WTC11 (cell line): ENCODE measurements around the gene CYGB. TPM values are rescaled to one million over a fixed set of nuclear protein-coding genes. Genes with fewer than 3 reads are reported as not detected.
"Not testable (repeated sequence)": the region's sequence is repeated elsewhere in the genome, so short reads cannot be mapped to it uniquely, and the experiment has no call there.

ENCODE experiments used
- ATAC-seq: fragments of 200-7000 bp; cut with Tn5 transposase; 2 replicates; pipeline ENCODE4 v1.10.0; 2021; ENCODE audit warnings: mild to moderate bottlenecking, moderate library complexity
- CTCF ChIA-PET: fragments of 300-600 bp; sonication (Branson Sonifier 250); formaldehyde crosslinking; loops from one replicate; lab custom pipeline; 2021; ENCODE audit warnings: antibody characterized with exemption; lab: Charles Lee
- POLR2A ChIA-PET: fragments of 350-600 bp; sonication (Branson Sonifier 250); formaldehyde crosslinking; loops from one replicate; lab custom pipeline; 2021; ENCODE audit warnings: antibody characterized with exemption; lab: Charles Lee
- DNase-seq: peaks from one replicate; pipeline ENCODE4 v3.0.0; 2021; ENCODE audit warnings: low spot score
- H3K27ac Mint-ChIP-seq: 2 replicates; pipeline ENCODE4 v1.8.0; 2021; ENCODE audit warnings: mixed read lengths
- H3K27me3 Mint-ChIP-seq: 2 replicates; pipeline ENCODE4 v1.8.0; 2021; ENCODE audit warnings: low read depth, mild to moderate bottlenecking, moderate library complexity, mixed read lengths
- H3K36me3 Mint-ChIP-seq: 2 replicates; pipeline ENCODE4 v1.8.0; 2021; ENCODE audit warnings: mixed read lengths
- H3K4me1 Mint-ChIP-seq: 2 replicates; pipeline ENCODE4 v1.8.0; 2022; ENCODE audit warnings: mixed read lengths
- H3K4me3 Mint-ChIP-seq: 2 replicates; pipeline ENCODE4 v1.8.0; 2021; ENCODE audit warnings: mild to moderate bottlenecking, moderate library complexity, mixed read lengths
- H3K9me3 Mint-ChIP-seq: 2 replicates; pipeline ENCODE4 v1.8.0; 2021; ENCODE audit warnings: mixed read lengths
- AFF4 ChIP-seq: sonication (generic); formaldehyde crosslinking; IDR thresholded peaks from 2 replicates; pipeline ENCODE4 v1.8.1; 2023; ENCODE audit warnings: mild to moderate bottlenecking, missing genetic modification reagents, borderline replicate concordance
- CDX4 ChIP-seq: fragments of 250-450 bp; sonication (Bioruptor Pico); IDR thresholded peaks from 2 replicates; pipeline ENCODE4 v1.9.0; 2021; ENCODE audit warnings: moderate library complexity, mild to moderate bottlenecking, inconsistent platforms, borderline replicate concordance
- CTCF ChIP-seq: fragments of 200-600 bp; IDR thresholded peaks from 2 replicates; pipeline ENCODE4 v1.8.0; 2022; ENCODE audit warnings: antibody characterized with exemption
- ERG ChIP-seq: fragments of 250-450 bp; sonication (Bioruptor Pico); IDR thresholded peaks from 2 replicates; pipeline ENCODE4 v1.8.0; 2021; ENCODE audit warnings: mild to moderate bottlenecking
- GRHL2 ChIP-seq: fragments of 250-450 bp; sonication (Bioruptor Pico); IDR thresholded peaks from 2 replicates; pipeline ENCODE4 v1.8.0; 2022; ENCODE audit warnings: mild to moderate bottlenecking, moderate library complexity; ENCODE audit not compliant: insufficient replicate concordance, severe bottlenecking
- HMGA2 ChIP-seq: fragments of 250-450 bp; sonication (Bioruptor Pico); IDR thresholded peaks from 2 replicates; pipeline ENCODE4 v1.4.0; 2021; ENCODE audit warnings: mild to moderate bottlenecking, moderate library complexity
- PRRX2 ChIP-seq: fragments of 250-450 bp; sonication (Bioruptor Pico); IDR thresholded peaks from 2 replicates; pipeline ENCODE4 v1.8.0; 2021; ENCODE audit warnings: mild to moderate bottlenecking
- ZNF121 ChIP-seq: sonication (generic); formaldehyde crosslinking; IDR thresholded peaks from 2 replicates; pipeline ENCODE4 v1.8.0; 2023; ENCODE audit warnings: missing genetic modification reagents
- ZNF263 ChIP-seq: sonication (generic); formaldehyde crosslinking; IDR thresholded peaks from 2 replicates; pipeline ENCODE4 v1.8.1; 2022; ENCODE audit warnings: low read depth, mild to moderate bottlenecking, moderate library complexity, missing genetic modification reagents
- total RNA-seq: library from RNA; stranded (reverse); gene quantifications from 3 replicates; pipeline ENCODE4 v1.2.3, GENCODE V29; 2021

CYGB gene
- total RNA-seq, 1 experiment from 2014 or later, result 3.6 TPM

DNA sequence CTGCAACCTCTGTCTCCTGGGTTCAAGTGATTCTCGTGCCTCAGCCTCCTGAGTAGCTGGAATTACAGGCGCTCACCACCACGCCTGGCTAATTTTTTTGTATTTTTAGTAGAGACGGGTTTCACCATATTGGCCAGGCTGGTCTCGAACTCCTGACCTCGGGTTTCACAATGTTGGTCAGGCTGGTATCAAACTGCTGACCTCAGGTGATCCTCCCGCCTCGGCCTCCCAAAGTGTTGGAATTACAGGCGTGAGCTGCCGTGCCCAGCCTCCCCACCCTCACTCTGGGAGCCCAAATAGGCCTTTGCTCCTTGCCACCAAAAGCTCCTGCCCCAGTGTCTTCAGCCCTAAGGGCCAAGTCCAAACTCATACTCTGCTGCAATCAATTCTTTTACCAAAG lies 15.8 kb downstream of the CYGB start:
- H3K27ac Mint-ChIP-seq, H3K9me3 Mint-ChIP-seq, H3K4me3 Mint-ChIP-seq, POLR2A ChIA-PET, H3K36me3 Mint-ChIP-seq, DNase-seq, ATAC-seq: not testable (repeated sequence)
- CTCF ChIA-PET, result interaction anchor here (0.5 to 3.7 kb wide), 4 partner anchors 103 to 379 kb away, joined by 3 to 42 read pairs (median 28); no protein-coding TSS in a partner anchor
- peaks cover 24% of the 10 kb centered on the region for H3K27me3 Mint-ChIP-seq
- peaks cover 17% of the 10 kb centered on the region for H3K4me1 Mint-ChIP-seq

GRCh38 chr17:76521262-76521661 lies 16.2 kb downstream of the CYGB start:
- no peak for TF ChIP-seq AFF4 (CRISPR knock-in tag)
- no peak for TF ChIP-seq ERG (CRISPR knock-in tag)
- peaks cover 24% of the 10 kb centered on the region for H3K27me3 Mint-ChIP-seq
- peaks cover 17% of the 10 kb centered on the region for H3K4me1 Mint-ChIP-seq
- no peak for ATAC-seq
- DNase-seq, result no peak
- H3K4me3 Mint-ChIP-seq, result no peak overlapping the region
- H3K9me3 Mint-ChIP-seq, result no peaks in the 10 kb centered on the region
- 0 out of 2 replicates have a peak overlapping the region, but pooled peaks have one; percentile 74 for H3K27ac Mint-ChIP-seq
- CTCF ChIA-PET, result interaction anchor here (0.5 to 2.8 kb wide), 2 partner anchors 163 to 380 kb away, joined by 3 to 16 read pairs; no protein-coding TSS in a partner anchor
- POLR2A ChIA-PET, result no interaction called here
- no peaks in the 10 kb centered on the region for H3K36me3 Mint-ChIP-seq

DNA sequence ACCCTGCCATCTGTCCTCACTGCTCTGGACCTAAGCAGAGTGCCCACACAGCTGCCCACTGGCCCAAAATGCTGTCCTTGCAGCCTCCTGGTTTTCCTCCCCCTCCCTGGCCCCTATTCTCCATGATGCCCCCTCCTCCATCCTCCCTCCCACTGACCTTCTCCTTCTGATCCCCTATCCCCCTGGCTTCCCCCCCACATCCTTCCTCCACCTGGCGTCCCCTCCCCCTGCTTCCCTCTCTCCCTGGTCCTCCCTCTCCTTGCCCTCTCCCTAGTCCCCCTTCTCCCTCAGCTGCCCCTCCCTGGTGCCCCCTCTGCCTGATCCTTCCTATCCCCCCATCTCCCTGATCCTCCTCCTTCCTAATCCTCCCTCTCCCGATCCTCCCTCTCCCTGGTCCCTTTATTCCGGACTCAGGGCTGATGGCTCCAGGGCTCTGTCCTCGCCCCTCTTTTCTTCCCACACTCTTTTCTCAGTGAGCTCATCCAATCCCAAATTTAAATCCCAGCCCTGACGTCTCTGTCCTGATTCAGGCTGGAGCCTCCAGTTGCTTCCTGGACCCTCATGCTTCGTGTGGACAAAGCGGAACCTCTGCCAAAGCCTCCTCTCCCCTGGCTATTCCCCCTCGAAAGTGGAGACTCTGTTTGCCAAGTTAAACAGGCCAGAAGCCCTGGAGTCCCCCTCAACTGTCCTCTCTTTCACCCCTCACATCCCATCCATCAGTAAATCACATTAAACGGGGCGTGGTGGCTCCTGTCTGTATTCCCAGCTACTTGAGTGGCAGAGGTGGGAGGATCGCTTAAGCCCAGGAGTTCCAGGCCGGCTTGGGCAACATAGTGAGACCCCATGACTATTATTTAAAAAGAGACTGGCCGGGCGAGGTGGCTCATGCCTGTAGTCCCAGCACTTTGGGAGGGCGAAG lies 18.2 kb downstream of the CYGB start:
- DNase-seq, result no peak
- ATAC-seq, result no peak
- TF ChIP-seq CTCF (no peak), ZNF121 (CRISPR knock-in tag) (peak; percentile 67; the same call in 1 of the 2 replicates), CDX4 (CRISPR knock-in tag) (no peak), PRRX2 (CRISPR knock-in tag) (no peak), HMGA2 (no peak), GRHL2 (CRISPR knock-in tag) (no peak), ZNF263 (peak; percentile 54; the same call in 1 of the 2 replicates)
- Mint-ChIP-seq H3K27ac (no peak overlapping the region), H3K27me3 (peaks cover 20% of the 10 kb centered on the region), H3K36me3 (no peaks in the 10 kb centered on the region), H3K4me3 (no peak overlapping the region), H3K4me1 (peaks cover 13% of the 10 kb centered on the region), H3K9me3 (no peaks in the 10 kb centered on the region)
- CTCF ChIA-PET, result interaction anchor here (0.7 to 2.1 kb wide), 6 partner anchors 9 to 162 kb away, joined by 3 to 7 read pairs (median 4); no protein-coding TSS in a partner anchor
- POLR2A ChIA-PET, result no interaction called here
